HG02610 (cell line): ENCODE data around the gene SYT8.
"Not testable (repeated sequence)": the region's sequence is repeated elsewhere in the genome, so short reads cannot be mapped to it uniquely, and the experiment has no call there.

ENCODE experiments used
- ATAC-seq: cut with Tn5 transposase; IDR thresholded peaks from one replicate; pipeline ENCODE4 v1.9.1; 2021; ENCODE audit warnings: mild to moderate bottlenecking, moderate library complexity; ENCODE audit not compliant: unreplicated experiment

The SYT8 gene

GRCh38 chr11:1870721-1871466, 36.1 kb downstream of the SYT8 start:
- ATAC-seq = no peak

- ATAC-seq = no peak
These were observed 36.7 kb downstream of the SYT8 start for GRCh38 chr11:1871531-1871930.

GRCh38 chr11:1872267-1872985, 37.6 kb downstream of the SYT8 start:
- ATAC-seq = no peak

GRCh38 chr11:1873048-1873812, 38.4 kb downstream of the SYT8 start:
- ATAC-seq = no peak

GRCh38 chr11:1873813-1874150, 39.0 kb downstream of the SYT8 start:
- ATAC-seq = not testable (repeated sequence)

- not testable (repeated sequence) for ATAC-seq
These were observed 39.8 kb downstream of the SYT8 start for GRCh38 chr11:1874441-1875092.

GRCh38 chr11:1875093-1875850, 40.5 kb downstream of the SYT8 start:
- ATAC-seq = no peak

GRCh38 chr11:1875851-1876301, 41.1 kb downstream of the SYT8 start:
- ATAC-seq = not testable (repeated sequence)

- no peak for ATAC-seq
These were observed 41.7 kb downstream of the SYT8 start for GRCh38 chr11:1876361-1877063.

GRCh38 chr11:1877211-1878136, 42.7 kb downstream of the SYT8 start:
- ATAC-seq = no peak

- no peak for ATAC-seq
These were observed 43.6 kb downstream of the SYT8 start for GRCh38 chr11:1878137-1879031.

GRCh38 chr11:1879342-1879940, 44.7 kb downstream of the SYT8 start:
- no peak for ATAC-seq

- no peak for ATAC-seq
These were observed 45.3 kb downstream of the SYT8 start for GRCh38 chr11:1879941-1880720.

- no peak for ATAC-seq
These were observed 46.1 kb downstream of the SYT8 start for GRCh38 chr11:1880746-1881441.

GRCh38 chr11:1881442-1882264, 46.9 kb downstream of the SYT8 start:
- no peak for ATAC-seq
